GM13977 (cell line): Measurements from ENCODE around the gene RNF130.
"Not testable (repeated sequence)": the region's sequence is repeated elsewhere in the genome, so short reads cannot be mapped to it uniquely, and the experiment has no call there.

Source experiments
- DNase-seq: peaks from one replicate; pipeline ENCODE4 v3.0.0; 2012; ENCODE audit warnings: low spot score
- CTCF ChIP-seq: IDR thresholded peaks from 2 replicates; pipeline ENCODE4 v1.5.1; 2012; ENCODE audit warnings: mild to moderate bottlenecking, control low read depth; ENCODE audit not compliant: insufficient read depth; ENCODE audit errors: extremely low read depth, missing control alignments
- in situ Hi-C: fragments of 300-500 bp; cut with MboI; formaldehyde crosslinking; loops from one replicate; pipeline ENCODE4 v1.12.0; 2022; ENCODE audit warnings: low sequenced_read_pairs, low pct_unique_long_range_greater_than_20kb, mixed read lengths, inconsistent platforms; ENCODE audit not compliant: unreplicated experiment

Gene RNF130

GRCh38 chr5:180026734-180027458 lies 44.7 kb downstream of the RNF130 start:
- no peak for DNase-seq
- in situ Hi-C loops = no loop called here
- no peak for TF ChIP-seq CTCF

- in situ Hi-C loops = no loop called here
- no peak for DNase-seq
- TF ChIP-seq CTCF = no peak
These were observed 45.2 kb downstream of the RNF130 start for GRCh38 chr5:180026320-180026719.

GRCh38 chr5:180021900-180022299 lies 49.7 kb downstream of the RNF130 start:
- no peak for DNase-seq
- in situ Hi-C loops = no loop called here
- TF ChIP-seq CTCF = no peak

- DNase-seq = no peak
- in situ Hi-C loops = no loop called here
- no peak for TF ChIP-seq CTCF
These were observed 51.4 kb downstream of the RNF130 start for GRCh38 chr5:180020176-180020575.

GRCh38 chr5:180018347-180019060 lies 53.1 kb downstream of the RNF130 start:
- in situ Hi-C loops = no loop called here
- TF ChIP-seq CTCF = no peak
- DNase-seq = no peak

GRCh38 chr5:180015523-180015922 lies 56.0 kb downstream of the RNF130 start:
- in situ Hi-C loops = not testable (repeated sequence)

GRCh38 chr5:180013678-180014077 lies 57.9 kb downstream of the RNF130 start:
- TF ChIP-seq CTCF = no peak
- DNase-seq = no peak
- in situ Hi-C loops = no loop called here

More at GRCh38 chr5:180015523-180015922, 56.0 kb downstream of the RNF130 start:
- not testable (repeated sequence) for DNase-seq
